ENCODE data around the gene RGPD4.
"Not testable (repeated sequence)": the region's sequence is repeated elsewhere in the genome, so short reads cannot be mapped to it uniquely, and the experiment has no call there.

RGPD4 gene

GRCh38 chr2:107826749-107827148 lies at the start of gene RGPD4:
Gene RGPD4 (plus strand): TSS chr2:107826892. CDS start chr2:107827014, 122 bp downstream.
- not testable (repeated sequence) for H3K9me3 Mint-ChIP-seq, H3K27me3 Mint-ChIP-seq, H3K4me1 Mint-ChIP-seq, H3K36me3 Mint-ChIP-seq, H3K27ac Mint-ChIP-seq, H3K4me3 Mint-ChIP-seq

GRCh38 chr2:107777974-107778373 lies 48.7 kb upstream of the RGPD4 start:
- H3K9me3 Mint-ChIP-seq: no peaks in the 10 kb centered on the region
- H3K27me3 Mint-ChIP-seq: no peaks in the 10 kb centered on the region
- no peaks in the 10 kb centered on the region for H3K36me3 Mint-ChIP-seq
- H3K27ac Mint-ChIP-seq: no peak overlapping the region
- H3K4me1 Mint-ChIP-seq: no peaks in the 10 kb centered on the region
- no peak overlapping the region for H3K4me3 Mint-ChIP-seq

- no peak overlapping the region for H3K27ac Mint-ChIP-seq
- no peaks in the 10 kb centered on the region for H3K27me3 Mint-ChIP-seq
- H3K9me3 Mint-ChIP-seq: no peaks in the 10 kb centered on the region
- no peaks in the 10 kb centered on the region for H3K36me3 Mint-ChIP-seq
- no peaks in the 10 kb centered on the region for H3K4me1 Mint-ChIP-seq
- H3K4me3 Mint-ChIP-seq: no peak overlapping the region
Measured at GRCh38 chr2:107785756-107786155, 40.9 kb upstream of the RGPD4 start.

- H3K9me3 Mint-ChIP-seq: no peaks in the 10 kb centered on the region
- no peaks in the 10 kb centered on the region for H3K36me3 Mint-ChIP-seq
- no peaks in the 10 kb centered on the region for H3K4me1 Mint-ChIP-seq
- H3K27me3 Mint-ChIP-seq: no peaks in the 10 kb centered on the region
- no peak overlapping the region for H3K4me3 Mint-ChIP-seq
- H3K27ac Mint-ChIP-seq: no peak overlapping the region
Measured at GRCh38 chr2:107790837-107791236, 35.9 kb upstream of the RGPD4 start.

DNA sequence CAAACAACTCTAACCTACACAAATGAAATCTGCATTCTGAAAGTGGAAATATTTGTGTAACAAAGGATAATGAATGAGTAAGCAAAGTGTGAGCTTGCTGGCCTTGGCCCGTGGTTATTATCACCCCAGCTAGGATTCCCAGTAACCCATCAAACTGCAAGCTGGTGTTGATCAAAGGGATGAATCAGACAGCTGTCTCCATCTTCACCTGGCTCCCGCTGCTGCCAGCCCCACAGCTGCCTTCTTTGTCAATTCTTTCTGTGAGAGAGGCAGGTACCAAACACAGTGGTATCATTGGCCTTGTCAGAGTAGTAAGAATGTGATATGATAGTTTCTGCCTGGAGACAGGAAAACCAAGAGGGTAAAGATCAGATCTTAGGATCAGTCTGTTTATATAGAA lies 25.2 kb upstream of the RGPD4 start:
- no peak overlapping the region for H3K27ac Mint-ChIP-seq
- H3K4me3 Mint-ChIP-seq: no peak overlapping the region
- peaks cover 1% of the 10 kb centered on the region for H3K27me3 Mint-ChIP-seq
- no peaks in the 10 kb centered on the region for H3K9me3 Mint-ChIP-seq
- no peaks in the 10 kb centered on the region for H3K4me1 Mint-ChIP-seq
- no peaks in the 10 kb centered on the region for H3K36me3 Mint-ChIP-seq

DNA sequence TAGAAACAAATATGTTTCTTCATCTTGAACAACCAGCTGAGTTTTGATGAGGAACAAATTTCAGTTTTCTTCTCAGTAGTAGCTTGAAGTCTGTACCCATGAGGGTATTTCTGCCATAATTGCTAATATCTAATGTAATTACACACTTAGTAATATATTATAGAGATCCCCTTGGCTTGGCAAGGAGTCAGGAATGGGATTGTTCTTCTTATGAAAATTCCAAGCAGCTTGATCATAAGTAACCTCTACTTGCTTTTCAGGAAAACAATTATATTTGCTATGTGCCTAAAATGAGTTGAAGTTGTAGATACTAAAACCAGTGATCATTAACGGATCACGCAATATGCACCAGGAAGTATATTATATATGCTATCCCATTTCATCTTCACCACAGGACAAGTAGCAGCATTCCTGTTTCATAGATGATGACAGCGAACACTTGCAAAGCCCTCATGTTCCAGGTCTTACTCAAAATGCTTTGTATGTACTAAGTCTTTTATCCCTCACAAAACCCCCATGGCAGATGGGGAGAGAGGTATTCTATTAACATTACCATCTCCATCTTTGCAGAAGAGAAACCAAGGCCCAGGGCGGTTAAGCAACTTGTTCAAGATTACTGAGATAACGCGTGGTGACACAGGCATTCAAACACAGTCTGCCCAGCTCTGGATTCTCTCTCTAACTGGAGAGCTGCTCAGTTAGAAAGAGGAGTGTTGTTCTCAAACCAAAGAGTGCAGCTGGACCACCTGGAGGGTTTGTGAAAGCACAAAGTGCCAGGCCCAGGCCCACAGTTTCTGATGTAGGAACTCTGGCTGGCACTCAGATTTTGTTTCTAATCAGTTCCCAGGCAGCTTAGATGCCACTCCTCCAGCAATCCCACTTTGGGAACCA lies 21.8 kb upstream of the RGPD4 start:
- H3K4me3 Mint-ChIP-seq: no peak overlapping the region
- H3K27ac Mint-ChIP-seq: no peak overlapping the region
- H3K9me3 Mint-ChIP-seq: no peaks in the 10 kb centered on the region
- no peaks in the 10 kb centered on the region for H3K4me1 Mint-ChIP-seq
- H3K36me3 Mint-ChIP-seq: no peaks in the 10 kb centered on the region
- peaks cover 1% of the 10 kb centered on the region for H3K27me3 Mint-ChIP-seq

GRCh38 chr2:107806901-107807300 lies 19.8 kb upstream of the RGPD4 start:
- H3K4me3 Mint-ChIP-seq: no peak overlapping the region
- no peaks in the 10 kb centered on the region for H3K36me3 Mint-ChIP-seq
- H3K27ac Mint-ChIP-seq: no peak overlapping the region
- H3K4me1 Mint-ChIP-seq: no peaks in the 10 kb centered on the region
- peaks cover 1% of the 10 kb centered on the region for H3K27me3 Mint-ChIP-seq
- H3K9me3 Mint-ChIP-seq: no peaks in the 10 kb centered on the region

DNA sequence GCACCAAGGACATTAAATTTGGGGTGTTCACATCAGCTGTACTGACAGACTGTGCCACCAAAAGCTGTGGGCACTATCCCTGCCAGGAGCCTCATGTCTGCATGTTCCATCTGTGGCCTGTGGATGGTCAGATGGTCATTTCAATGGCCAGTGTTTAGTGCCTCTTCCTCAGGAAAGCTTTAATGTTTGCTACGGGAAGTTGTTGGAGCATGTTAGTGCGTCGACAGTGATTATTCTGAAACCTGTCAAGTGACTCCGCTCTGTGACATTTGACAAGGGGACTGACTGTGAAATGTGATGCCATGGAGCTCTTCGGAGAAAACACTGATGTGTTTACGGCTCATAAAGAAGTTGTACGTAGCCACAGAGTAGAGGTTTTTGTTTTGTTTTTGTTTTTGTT lies 18.7 kb upstream of the RGPD4 start:
- H3K27ac Mint-ChIP-seq: no peak overlapping the region
- no peaks in the 10 kb centered on the region for H3K4me1 Mint-ChIP-seq
- H3K27me3 Mint-ChIP-seq: peaks cover 1% of the 10 kb centered on the region
- no peak overlapping the region for H3K4me3 Mint-ChIP-seq
- no peaks in the 10 kb centered on the region for H3K9me3 Mint-ChIP-seq
- H3K36me3 Mint-ChIP-seq: no peaks in the 10 kb centered on the region

DNA sequence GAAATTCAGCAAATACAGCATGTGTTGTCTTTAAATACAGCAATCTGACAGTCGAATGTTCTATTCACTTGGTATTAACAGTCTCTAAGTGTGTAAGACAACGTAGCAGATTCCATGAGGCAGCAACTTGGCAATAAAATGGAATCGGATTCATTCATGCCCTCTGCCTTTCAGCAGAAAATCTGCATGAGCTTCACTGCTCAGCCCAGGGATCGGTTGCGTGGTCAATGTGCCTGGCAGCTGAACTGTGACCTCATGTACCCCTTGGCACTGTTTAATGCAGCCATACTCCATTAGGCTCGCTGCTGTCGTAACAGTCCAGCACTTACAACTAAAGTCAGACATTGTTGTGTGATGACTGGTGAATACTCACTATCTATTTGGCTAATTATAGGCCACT lies 17.7 kb upstream of the RGPD4 start:
- Mint-ChIP-seq H3K4me1 (no peaks in the 10 kb centered on the region), H3K4me3 (no peak overlapping the region), H3K27me3 (no peaks in the 10 kb centered on the region), H3K36me3 (no peaks in the 10 kb centered on the region), H3K9me3 (no peaks in the 10 kb centered on the region), H3K27ac (no peak overlapping the region)

GRCh38 chr2:107809835-107810234 lies 16.9 kb upstream of the RGPD4 start:
- H3K9me3 Mint-ChIP-seq: no peaks in the 10 kb centered on the region
- H3K36me3 Mint-ChIP-seq: no peaks in the 10 kb centered on the region
- no peaks in the 10 kb centered on the region for H3K4me1 Mint-ChIP-seq
- H3K27ac Mint-ChIP-seq: no peak overlapping the region
- H3K27me3 Mint-ChIP-seq: no peaks in the 10 kb centered on the region
- H3K4me3 Mint-ChIP-seq: no peak overlapping the region

GRCh38 chr2:107810734-107811133 lies 16.0 kb upstream of the RGPD4 start:
- no peaks in the 10 kb centered on the region for H3K4me1 Mint-ChIP-seq
- no peak overlapping the region for H3K4me3 Mint-ChIP-seq
- no peaks in the 10 kb centered on the region for H3K27me3 Mint-ChIP-seq
- no peaks in the 10 kb centered on the region for H3K9me3 Mint-ChIP-seq
- H3K36me3 Mint-ChIP-seq: no peaks in the 10 kb centered on the region
- H3K27ac Mint-ChIP-seq: no peak overlapping the region

GRCh38 chr2:107811411-107811810 lies 15.3 kb upstream of the RGPD4 start:
- Mint-ChIP-seq H3K4me3 (no peak overlapping the region), H3K4me1 (no peaks in the 10 kb centered on the region), H3K9me3 (no peaks in the 10 kb centered on the region), H3K27ac (no peak overlapping the region), H3K27me3 (no peaks in the 10 kb centered on the region), H3K36me3 (no peaks in the 10 kb centered on the region)

GRCh38 chr2:107812006-107812405 lies 14.7 kb upstream of the RGPD4 start:
- H3K4me1 Mint-ChIP-seq: no peaks in the 10 kb centered on the region

DNA sequence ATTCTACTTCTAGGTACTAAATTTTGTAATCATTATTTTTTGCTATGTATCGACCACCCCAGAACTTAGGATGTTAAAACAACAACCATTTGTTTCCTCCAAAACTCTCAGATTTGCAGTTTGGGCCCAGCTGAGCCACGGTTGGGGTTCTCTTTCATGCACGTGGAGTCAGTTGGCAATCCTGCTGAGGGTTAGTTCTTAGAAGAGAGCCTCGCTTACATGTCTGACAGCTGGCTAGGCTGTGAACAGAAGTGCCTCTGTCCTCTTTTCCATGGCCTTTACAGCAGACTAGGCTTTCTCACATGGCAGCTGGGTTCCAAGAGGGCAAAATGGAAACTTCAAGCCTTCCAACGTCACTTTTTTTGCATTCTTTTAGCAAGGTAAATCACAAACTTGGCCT lies 9.3 kb upstream of the RGPD4 start:
- Mint-ChIP-seq H3K36me3 (no peaks in the 10 kb centered on the region), H3K27ac (no peak overlapping the region), H3K4me1 (no peaks in the 10 kb centered on the region), H3K9me3 (no peaks in the 10 kb centered on the region), H3K27me3 (no peaks in the 10 kb centered on the region), H3K4me3 (no peak overlapping the region)

More at GRCh38 chr2:107812006-107812405, 14.7 kb upstream of the RGPD4 start:
- no peaks in the 10 kb centered on the region for H3K36me3 Mint-ChIP-seq
- no peak overlapping the region for H3K27ac Mint-ChIP-seq
- H3K9me3 Mint-ChIP-seq: no peaks in the 10 kb centered on the region
- no peaks in the 10 kb centered on the region for H3K27me3 Mint-ChIP-seq
- H3K4me3 Mint-ChIP-seq: no peak overlapping the region

GRCh38 chr2:107822302-107822701 lies 4.4 kb upstream of the RGPD4 start:
- Mint-ChIP-seq H3K27me3 (no peaks in the 10 kb centered on the region), H3K9me3 (no peaks in the 10 kb centered on the region), H3K27ac (no peak overlapping the region), H3K4me3 (no peak overlapping the region), H3K4me1 (no peaks in the 10 kb centered on the region), H3K36me3 (no peaks in the 10 kb centered on the region)

DNA sequence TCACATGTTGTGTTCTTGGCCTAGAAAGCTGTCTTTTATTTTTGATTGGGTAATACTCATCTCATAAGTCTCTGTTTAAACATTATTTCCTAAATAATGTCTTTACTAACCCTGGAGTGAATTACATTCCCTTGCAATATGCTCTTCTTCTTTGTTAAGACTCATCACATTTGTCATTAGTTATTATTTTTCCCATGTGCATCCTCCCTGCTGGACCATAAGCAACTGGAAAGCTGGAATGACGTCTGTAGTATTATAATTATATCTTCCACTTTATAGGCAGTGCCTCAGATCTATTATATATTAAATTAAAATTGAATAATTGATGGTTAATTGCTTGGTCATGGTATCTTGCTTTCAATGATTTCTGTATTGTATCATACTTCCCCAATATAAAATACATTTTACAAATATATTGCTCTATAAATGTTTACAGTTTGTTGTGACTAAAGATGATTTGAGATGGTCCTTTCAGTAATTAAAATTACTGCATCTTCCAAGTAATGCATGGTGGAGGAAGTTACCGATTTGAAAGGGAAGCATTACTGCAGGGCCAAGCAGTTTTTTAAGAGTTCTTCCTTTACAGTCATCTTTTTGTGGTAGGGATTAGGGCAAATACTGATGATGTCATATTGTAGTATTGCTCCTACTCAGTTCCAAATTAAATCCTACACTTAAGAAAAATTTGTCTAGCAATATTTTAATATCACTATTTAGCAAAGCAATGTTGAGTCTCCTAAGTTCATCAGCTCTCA lies 2.1 kb upstream of the RGPD4 start:
- no peak overlapping the region for H3K27ac Mint-ChIP-seq
- no peak overlapping the region for H3K4me3 Mint-ChIP-seq
- H3K4me1 Mint-ChIP-seq: no peaks in the 10 kb centered on the region
- no peaks in the 10 kb centered on the region for H3K36me3 Mint-ChIP-seq
- H3K27me3 Mint-ChIP-seq: no peaks in the 10 kb centered on the region
- H3K9me3 Mint-ChIP-seq: no peaks in the 10 kb centered on the region

All from activated naive CD4-positive, alpha-beta T cell treated with anti-CD3 and anti-CD28 coated beads, Interleukin-2, amount 50 U/mL, for 24 hours (primary cell).